ENCODE results near the gene CFAP46. TPM values are rescaled to one million over a fixed set of nuclear protein-coding genes. Genes with fewer than 3 reads are reported as not detected.

CFAP46 gene
- total RNA-seq, 3 donors from 2014 or later (not counting 1 experiment from before 2014, with no cell fraction given): 0.35 TPM; not detected in 2

DNA sequence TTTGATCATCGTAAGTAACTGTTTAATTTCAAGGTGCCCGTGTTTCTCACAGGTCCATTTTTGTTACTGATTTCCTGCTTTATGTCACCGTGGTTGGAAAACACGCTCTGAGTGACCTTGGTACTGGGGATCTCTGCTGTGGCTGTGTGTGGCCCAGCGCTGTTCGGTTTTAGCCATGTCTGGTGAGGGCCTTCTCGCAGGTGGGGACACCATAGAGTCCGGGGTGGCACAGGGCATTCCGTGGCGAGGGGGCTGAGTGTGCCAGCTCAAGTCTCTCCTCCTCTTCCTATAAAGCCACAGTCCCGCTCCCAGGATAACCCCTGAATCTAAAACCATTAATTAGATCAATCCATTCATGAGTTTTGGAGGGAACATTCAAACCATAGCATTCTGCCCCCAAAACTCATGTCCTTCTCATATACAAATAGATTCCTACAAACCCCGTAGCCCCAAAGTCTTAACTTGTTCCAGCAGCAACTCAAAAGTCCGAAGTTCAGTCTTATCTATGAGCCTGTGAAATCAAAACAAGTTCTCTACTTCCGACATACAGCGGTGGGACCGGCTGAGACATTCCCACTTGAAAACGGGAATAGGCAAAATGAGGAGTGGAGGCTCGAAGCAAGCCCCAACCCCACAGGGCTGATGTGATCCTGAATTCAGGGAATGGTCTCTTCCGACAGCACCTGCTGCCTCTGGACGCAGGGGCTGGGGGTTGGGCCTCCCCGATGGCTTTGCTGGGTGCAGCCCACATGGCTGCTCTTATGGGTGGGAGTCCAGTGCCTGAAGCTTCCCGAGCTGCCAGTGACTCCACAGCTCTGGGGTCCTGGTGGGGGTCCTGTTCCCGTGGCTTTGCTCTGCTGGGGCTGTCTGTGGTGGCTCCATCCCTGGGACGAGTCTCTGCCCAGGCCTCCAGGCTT is 101.4 kb downstream of the CFAP46 start:
- Mint-ChIP-seq H3K27me3 (ENCODE audit: low read depth in 2 of 2) (peaks cover 9 to 10% of the 10 kb centered on the region in 2 donors), H3K27ac (no peak overlapping the region), H3K9me3 (peaks cover 6% of the 10 kb centered on the region in 2 donors), H3K36me3 (peaks cover 10% of the 10 kb centered on the region), H3K4me3 (no peak overlapping the region), H3K4me1 (peaks cover 0 to 4% of the 10 kb centered on the region in 2 donors)
- Histone ChIP-seq H3K4me1 (ENCODE audit: control insufficient read depth, insufficient read depth, low read length) (peaks cover 6% of the 10 kb centered on the region), H3K27me3 (ENCODE audit: control insufficient read depth, insufficient read depth, low read length) (no peaks in the 10 kb centered on the region), H3K4me3 (ENCODE audit: low read length) (no peak overlapping the region), H3K27ac (ENCODE audit: low read length) (no peak overlapping the region), H3K9me3 (ENCODE audit: control insufficient read depth, insufficient read depth, low read length) (peaks cover 19% of the 10 kb centered on the region), H3K36me3 (ENCODE audit: control insufficient read depth, insufficient read depth, low read length) (no peaks in the 10 kb centered on the region)
- TF ChIP-seq, protein P1, sequence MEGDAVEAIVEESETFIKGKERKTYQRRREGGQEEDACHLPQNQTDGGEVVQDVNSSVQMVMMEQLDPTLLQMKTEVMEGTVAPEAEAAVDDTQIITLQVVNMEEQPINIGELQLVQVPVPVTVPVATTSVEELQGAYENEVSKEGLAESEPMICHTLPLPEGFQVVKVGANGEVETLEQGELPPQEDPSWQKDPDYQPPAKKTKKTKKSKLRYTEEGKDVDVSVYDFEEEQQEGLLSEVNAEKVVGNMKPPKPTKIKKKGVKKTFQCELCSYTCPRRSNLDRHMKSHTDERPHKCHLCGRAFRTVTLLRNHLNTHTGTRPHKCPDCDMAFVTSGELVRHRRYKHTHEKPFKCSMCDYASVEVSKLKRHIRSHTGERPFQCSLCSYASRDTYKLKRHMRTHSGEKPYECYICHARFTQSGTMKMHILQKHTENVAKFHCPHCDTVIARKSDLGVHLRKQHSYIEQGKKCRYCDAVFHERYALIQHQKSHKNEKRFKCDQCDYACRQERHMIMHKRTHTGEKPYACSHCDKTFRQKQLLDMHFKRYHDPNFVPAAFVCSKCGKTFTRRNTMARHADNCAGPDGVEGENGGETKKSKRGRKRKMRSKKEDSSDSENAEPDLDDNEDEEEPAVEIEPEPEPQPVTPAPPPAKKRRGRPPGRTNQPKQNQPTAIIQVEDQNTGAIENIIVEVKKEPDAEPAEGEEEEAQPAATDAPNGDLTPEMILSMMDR (IDR thresholded peaks at IDR 0.05): no peak
- DNase-seq: no peak
- intact Hi-C loops (cut with micrococcal nuclease): no loop called here
- 89% methylated on average over 24 of the region's 24 CpGs for WGBS (ENCODE audit: insufficient coverage)
- ATAC-seq: no peak

DNA sequence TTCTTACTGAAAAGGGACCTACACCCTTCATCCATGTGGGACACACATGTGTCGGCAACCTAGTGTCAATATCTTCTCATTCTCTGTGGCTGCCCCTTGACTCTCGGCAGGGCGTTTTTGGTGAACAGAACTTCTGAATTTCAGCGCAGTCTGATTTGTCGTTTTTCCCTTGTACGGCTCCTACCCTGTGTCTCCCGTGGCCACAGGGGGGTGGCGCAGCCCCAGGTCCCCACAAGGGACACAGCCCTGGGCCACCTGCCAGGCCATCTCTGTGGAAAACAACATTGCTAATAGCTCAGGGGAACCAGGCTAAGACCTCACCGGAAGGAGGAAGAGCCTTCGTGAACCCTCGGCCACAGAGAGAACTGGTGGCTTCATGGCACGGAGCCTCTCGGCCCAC is 103.3 kb downstream of the CFAP46 start:
- H3K9me3 ChIP-seq (ENCODE audit: control insufficient read depth, insufficient read depth, low read length): peaks cover 19% of the 10 kb centered on the region
- TF ChIP-seq, protein P1 (IDR thresholded peaks at IDR 0.05): no peak
- no peaks in the 10 kb centered on the region for H3K27me3 ChIP-seq (ENCODE audit: control insufficient read depth, insufficient read depth, low read length)
- intact Hi-C loops (cut with micrococcal nuclease): no loop called here
- no peak overlapping the region for H3K27ac ChIP-seq (ENCODE audit: low read length)
- no peaks in the 10 kb centered on the region for H3K36me3 ChIP-seq (ENCODE audit: control insufficient read depth, insufficient read depth, low read length)
- peaks cover 6% of the 10 kb centered on the region in 2 donors for H3K9me3 Mint-ChIP-seq
- H3K27me3 Mint-ChIP-seq (ENCODE audit: low read depth in 2 of 2): peaks cover 9 to 10% of the 10 kb centered on the region in 2 donors
- H3K4me3 ChIP-seq (ENCODE audit: low read length): no peak overlapping the region
- ATAC-seq: no peak
- 94% methylated on average over 13 of the region's 13 CpGs for WGBS (ENCODE audit: insufficient coverage)
- H3K36me3 Mint-ChIP-seq: peaks cover 10% of the 10 kb centered on the region
- DNase-seq: no peak
- H3K4me3 Mint-ChIP-seq: no peak overlapping the region
- H3K4me1 ChIP-seq (ENCODE audit: control insufficient read depth, insufficient read depth, low read length): peaks cover 6% of the 10 kb centered on the region
- peaks cover 0 to 4% of the 10 kb centered on the region in 2 donors for H3K4me1 Mint-ChIP-seq
- no peak overlapping the region for H3K27ac Mint-ChIP-seq

DNA sequence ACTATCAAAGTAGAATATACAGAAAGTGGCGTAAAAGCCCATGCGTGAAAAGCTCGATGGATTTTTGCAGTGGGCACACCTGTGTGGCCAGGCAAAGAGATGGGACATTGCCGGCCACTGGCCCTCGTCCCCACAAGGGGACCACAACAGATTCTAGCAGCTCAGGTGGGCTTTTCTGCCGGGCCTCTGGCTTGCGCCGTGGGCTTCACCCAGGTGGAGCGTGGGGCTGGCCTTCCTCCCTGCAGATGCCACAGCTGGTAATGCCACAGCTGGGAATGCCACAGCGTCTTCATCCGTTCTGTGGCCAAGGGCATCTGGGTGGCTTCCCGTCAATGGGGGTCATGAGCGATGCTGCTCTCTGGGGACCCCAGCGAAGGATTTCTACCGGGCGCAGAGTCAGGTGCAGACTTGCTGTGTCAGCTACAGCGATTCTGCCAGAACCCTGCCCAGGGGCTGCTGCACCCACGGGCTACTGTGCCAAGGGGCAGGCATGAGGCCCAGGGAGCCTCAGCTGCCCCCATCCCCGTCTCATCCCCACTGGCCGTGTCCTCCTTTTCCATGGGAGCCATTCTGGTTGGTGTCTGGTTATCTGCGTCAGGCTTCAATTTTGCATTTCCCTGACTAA is 103.9 kb downstream of the CFAP46 start:
- Histone ChIP-seq H3K27ac (ENCODE audit: low read length) (no peak overlapping the region), H3K4me3 (ENCODE audit: low read length) (no peak overlapping the region), H3K36me3 (ENCODE audit: control insufficient read depth, insufficient read depth, low read length) (no peaks in the 10 kb centered on the region), H3K9me3 (ENCODE audit: control insufficient read depth, insufficient read depth, low read length) (peaks cover 19% of the 10 kb centered on the region), H3K4me1 (ENCODE audit: control insufficient read depth, insufficient read depth, low read length) (peaks cover 6% of the 10 kb centered on the region), H3K27me3 (ENCODE audit: control insufficient read depth, insufficient read depth, low read length) (no peaks in the 10 kb centered on the region)
- Mint-ChIP-seq H3K4me3 (no peak overlapping the region), H3K27me3 (ENCODE audit: low read depth in 2 of 2) (peaks cover 9 to 10% of the 10 kb centered on the region in 2 donors), H3K36me3 (peaks cover 10% of the 10 kb centered on the region), H3K9me3 (peaks cover 6% of the 10 kb centered on the region in 2 donors), H3K27ac (no peak overlapping the region), H3K4me1 (peaks cover 0 to 4% of the 10 kb centered on the region in 2 donors)
- WGBS (ENCODE audit: insufficient coverage): 92% methylated on average over 21 of the region's 21 CpGs
- intact Hi-C loops (cut with micrococcal nuclease): no loop called here
- ATAC-seq (no peak), DNase-seq (no peak)
- TF ChIP-seq, protein P1 (IDR thresholded peaks at IDR 0.05): no peak

Data from natural killer cell (primary cell).